DOHH2 (cell line): Measurements from ENCODE around the gene FOXI1.

Experiments used
- CTCF ChIP-seq: fragments of 200-600 bp; sonication (generic); IDR thresholded peaks from one replicate; pipeline ENCODE4 v1.5.1; 2014; ENCODE audit warnings: antibody characterized with exemption, mild to moderate bottlenecking, low read depth, low read length; ENCODE audit not compliant: poor library complexity, severe bottlenecking
- EZH2phosphoT487 ChIP-seq: fragments of 200-600 bp; sonication (generic); IDR thresholded peaks from 2 replicates; pipeline ENCODE4 v1.6.1; 2017; ENCODE audit warnings: borderline replicate concordance, mild to moderate bottlenecking, antibody characterized with exemption, low read length, moderate library complexity, mixed read lengths

DNA sequence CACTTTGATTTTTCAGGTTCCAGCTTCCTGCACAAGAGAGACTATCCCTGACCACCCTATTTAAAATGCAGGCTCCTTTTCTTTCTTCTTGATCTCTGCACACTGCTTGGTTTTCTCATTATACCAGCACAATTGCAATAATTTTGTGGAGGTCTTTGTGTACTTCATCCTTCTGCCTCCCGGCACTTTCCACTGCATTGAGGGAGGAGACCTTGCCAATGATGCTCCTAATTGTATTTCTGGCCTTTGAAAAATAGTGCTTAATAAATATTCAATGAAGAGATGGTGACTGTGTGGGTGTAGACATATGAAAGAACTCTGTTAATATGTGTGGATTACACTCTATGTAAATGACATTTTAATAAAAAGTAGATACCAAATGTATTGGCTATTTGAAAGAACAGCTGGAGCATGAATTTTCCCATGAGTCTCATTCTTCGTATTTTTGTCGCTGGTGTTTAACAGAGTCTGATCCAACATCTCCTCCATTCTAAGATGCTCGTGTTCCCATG, 42.1 kb downstream of the FOXI1 start:
- no peak for TF ChIP-seq CTCF
- TF ChIP-seq EZH2phosphoT487 = no peak
